H1 (cell line): Measurements from ENCODE around the gene CACNG8. TPM values are rescaled to one million over a fixed set of nuclear protein-coding genes. Genes with fewer than 3 reads are reported as not detected.

Experiments used
- CTBP2 ChIP-seq: IDR thresholded peaks from 2 replicates; pipeline ENCODE4 v1.7.0; 2011; ENCODE audit warnings: borderline replicate concordance, mild to moderate bottlenecking, moderate library complexity, mixed read lengths, low read length; ENCODE audit not compliant: insufficient read depth, insufficient read length
- PHF8 ChIP-seq: fragments of 200-600 bp; sonication (generic); conservative IDR thresholded peaks from 2 replicates; pipeline ENCODE4 v1.7.1; 2012; ENCODE audit warnings: low read depth, mild to moderate bottlenecking, inconsistent platforms, low read length, moderate library complexity
- POLR2AphosphoS5 ChIP-seq: IDR thresholded peaks from 2 replicates; pipeline ENCODE4 v1.6.1; 2011; ENCODE audit warnings: low read depth, low read length
- RAD21 ChIP-seq, 2 experiments: IDR thresholded peaks in 1 of 2; conservative IDR thresholded peaks in 1 of 2; 2 replicates each; pipeline ENCODE4 v1.6.1; 2011; ENCODE audit warnings: low read depth in 2 of 2, low read length in 2 of 2, improper control_type of control experiment in 1 of 2, inconsistent platforms in 1 of 2, mild to moderate bottlenecking in 1 of 2, moderate library complexity in 1 of 2
- SIN3A ChIP-seq, 2 experiments: IDR thresholded peaks in 1 of 2; conservative IDR thresholded peaks in 1 of 2; 2 replicates each; pipeline ENCODE4 v1.6.1; 2011 to 2012; ENCODE audit warnings: low read length in 2 of 2, improper control_type of control experiment in 1 of 2, low read depth in 1 of 2, mild to moderate bottlenecking in 1 of 2
- polyA plus RNA-seq, 7 experiments: library from polyadenylated mRNA; depleted of rRNA in 3 of 7; stranded (reverse) in 5 of 7; unstranded in 2 of 7; fragments of >200 nt in 5 of 7; fragments of 200-250 nt in 2 of 7; gene quantifications; 1 replicate in 5 of 7; 2 replicates in 1 of 7; 4 replicates in 1 of 7; pipeline versions ENCODE4 v1.2.1 to v1.2.3, GENCODE V29; 2011 to 2013; ENCODE audit warnings: missing spikeins in 2 of 7, mixed read lengths in 2 of 7
- total RNA-seq: library from RNA; stranded (reverse); fragmentation: NEBNext Ultra II Directional; extraction: Animal tissue kit (Norgen Biotek cat#: 25700); gene quantifications from 2 replicates; pipeline ENCODE4 v1.2.1, GENCODE V29; 2021
- TF ChIP-seq, protein P1 (sequence below): IDR thresholded peaks from 2 replicates; pipeline ENCODE4 v1.6.1; 2011; ENCODE audit warnings: low read length, improper control_type of control experiment

The CACNG8 gene
- total and polyA plus RNA-seq, 2 of the 8 experiments (the other 6 are each of a cell fraction or from before 2014, with no cell fraction given): 0.41 to 4.5 TPM

DNA sequence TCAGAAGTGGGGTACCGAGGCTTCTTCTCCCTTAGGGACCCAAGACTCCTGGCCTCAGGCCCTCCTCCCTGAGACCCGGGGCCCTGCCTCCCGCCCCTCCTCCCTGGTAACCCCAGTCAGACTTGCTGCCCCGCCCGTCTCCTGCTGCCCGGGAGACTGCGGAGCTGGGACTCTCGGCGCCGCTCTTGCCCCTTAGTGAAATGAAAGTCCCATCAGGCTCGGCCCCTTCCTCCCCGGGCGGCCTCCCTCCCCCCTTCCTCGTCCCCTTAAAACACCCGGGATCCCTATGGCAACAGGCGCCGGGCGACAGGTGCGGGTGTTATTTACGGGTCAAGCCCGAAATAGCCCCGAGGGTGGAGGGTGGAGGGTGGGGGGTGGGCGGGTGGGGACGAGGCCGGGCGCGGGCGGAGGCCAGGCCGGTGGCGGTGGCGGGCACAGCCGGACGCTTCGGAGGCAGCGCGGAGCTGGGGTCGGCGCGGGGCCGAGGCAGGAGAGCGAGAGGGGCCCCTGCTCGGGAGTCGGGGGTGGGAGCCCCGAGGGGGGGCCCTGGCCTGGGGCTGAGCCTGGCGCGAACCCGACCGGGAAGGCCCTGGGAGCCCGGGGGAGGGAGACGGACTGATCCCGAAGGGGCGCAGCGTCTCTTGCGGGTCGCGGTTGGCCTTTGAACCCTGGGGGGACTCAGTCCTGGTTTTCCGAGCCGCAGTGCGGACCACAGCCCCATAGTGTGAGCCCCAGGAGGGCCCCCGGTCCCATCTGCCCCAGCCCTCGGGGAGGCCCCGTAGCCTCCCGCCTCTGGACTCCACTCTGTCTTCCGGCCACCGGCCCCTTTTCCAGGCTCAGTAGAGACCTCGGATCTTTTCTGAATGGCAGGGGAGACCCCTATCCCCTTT is 28.7 kb downstream of the CACNG8 start, which contains the start of gene CACNG6 (continued):
- TF ChIP-seq SIN3A (conservative IDR thresholded peaks at IDR 0.05 in 1 of 2, IDR thresholded peaks at IDR 0.05 in 1 of 2; ENCODE audit: low read depth in 1 of 2, low read length in 2 of 2) (no peak), RAD21 (IDR thresholded peaks at IDR 0.05 in 1 of 2, conservative IDR thresholded peaks at IDR 0.05 in 1 of 2; ENCODE audit: low read depth in 2 of 2, low read length in 2 of 2) (peak in 1 of 2 experiments; percentile 13; a peak in 1 of 4 replicates), CTBP2 (no peak), POLR2AphosphoS5 (no peak), PHF8 (no peak)
- TF ChIP-seq, protein P1, sequence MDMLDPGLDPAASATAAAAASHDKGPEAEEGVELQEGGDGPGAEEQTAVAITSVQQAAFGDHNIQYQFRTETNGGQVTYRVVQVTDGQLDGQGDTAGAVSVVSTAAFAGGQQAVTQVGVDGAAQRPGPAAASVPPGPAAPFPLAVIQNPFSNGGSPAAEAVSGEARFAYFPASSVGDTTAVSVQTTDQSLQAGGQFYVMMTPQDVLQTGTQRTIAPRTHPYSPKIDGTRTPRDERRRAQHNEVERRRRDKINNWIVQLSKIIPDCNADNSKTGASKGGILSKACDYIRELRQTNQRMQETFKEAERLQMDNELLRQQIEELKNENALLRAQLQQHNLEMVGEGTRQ: no peak
